SK-N-MC (cell line): ENCODE results near the gene NTF3.

Experiments used
- EZH2 ChIP-seq: fragments of 200-600 bp; sonication (generic); IDR thresholded peaks from one replicate; pipeline ENCODE4 v1.6.1; 2017; ENCODE audit warnings: antibody characterized with exemption
- FOXP2 ChIP-seq: optimal IDR thresholded peaks from 2 replicates; pipeline ENCODE3; 2011; ENCODE audit warnings: mild to moderate bottlenecking, moderate library complexity; ENCODE audit not compliant: insufficient read depth; ENCODE audit errors: extremely low read length, control extremely low read depth
- POLR2AphosphoS5 ChIP-seq: IDR thresholded peaks from 2 replicates; pipeline ENCODE4 v1.6.1; 2012; ENCODE audit warnings: mild to moderate bottlenecking, low read depth, low read length, borderline replicate concordance

DNA sequence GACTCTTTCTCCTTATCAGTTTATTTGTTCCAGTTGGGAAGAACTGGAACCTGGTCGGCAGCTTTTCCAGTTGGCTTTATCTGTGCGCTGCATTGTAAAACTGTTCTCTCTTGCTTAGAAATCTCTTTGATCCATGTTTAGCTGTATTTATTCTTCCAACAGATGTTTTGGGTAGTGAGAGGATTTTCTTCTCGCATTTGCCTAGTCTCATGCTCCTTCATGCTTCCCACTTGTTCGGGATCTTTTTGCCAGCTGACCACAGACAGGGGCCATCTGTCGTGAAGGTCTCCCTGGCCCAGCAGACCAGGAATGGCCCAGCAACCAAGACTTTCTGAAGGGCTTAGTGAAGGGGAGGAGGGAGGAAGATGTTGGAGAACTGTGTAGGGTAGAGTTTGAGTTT, 21.6 kb downstream of the NTF3 start:
- TF ChIP-seq EZH2 (no peak), POLR2AphosphoS5 (no peak), FOXP2 (no peak)
